22Rv1 (cell line): ENCODE measurements around the gene MPRIP.
"Not testable (repeated sequence)": the region's sequence is repeated elsewhere in the genome, so short reads cannot be mapped to it uniquely, and the experiment has no call there.

Experiments used
- H3K27ac ChIP-seq: fragments of 450-650 bp; 2 replicates; pipeline ENCODE4 v1.5.1; 2017
- ZFX ChIP-seq: fragments of 450-650 bp; IDR thresholded peaks from 2 replicates; pipeline ENCODE4 v1.6.1; 2017; ENCODE audit warnings: antibody characterized with exemption, borderline replicate concordance
- TF ChIP-seq, protein P1 (sequence below): fragments of 450-650 bp; IDR thresholded peaks from 2 replicates; pipeline ENCODE4 v1.5.1; 2017; ENCODE audit warnings: mild to moderate bottlenecking

MPRIP gene

GRCh38 chr17:17154981-17155380 is 112.7 kb downstream of the MPRIP start:
- TF ChIP-seq, protein P1, sequence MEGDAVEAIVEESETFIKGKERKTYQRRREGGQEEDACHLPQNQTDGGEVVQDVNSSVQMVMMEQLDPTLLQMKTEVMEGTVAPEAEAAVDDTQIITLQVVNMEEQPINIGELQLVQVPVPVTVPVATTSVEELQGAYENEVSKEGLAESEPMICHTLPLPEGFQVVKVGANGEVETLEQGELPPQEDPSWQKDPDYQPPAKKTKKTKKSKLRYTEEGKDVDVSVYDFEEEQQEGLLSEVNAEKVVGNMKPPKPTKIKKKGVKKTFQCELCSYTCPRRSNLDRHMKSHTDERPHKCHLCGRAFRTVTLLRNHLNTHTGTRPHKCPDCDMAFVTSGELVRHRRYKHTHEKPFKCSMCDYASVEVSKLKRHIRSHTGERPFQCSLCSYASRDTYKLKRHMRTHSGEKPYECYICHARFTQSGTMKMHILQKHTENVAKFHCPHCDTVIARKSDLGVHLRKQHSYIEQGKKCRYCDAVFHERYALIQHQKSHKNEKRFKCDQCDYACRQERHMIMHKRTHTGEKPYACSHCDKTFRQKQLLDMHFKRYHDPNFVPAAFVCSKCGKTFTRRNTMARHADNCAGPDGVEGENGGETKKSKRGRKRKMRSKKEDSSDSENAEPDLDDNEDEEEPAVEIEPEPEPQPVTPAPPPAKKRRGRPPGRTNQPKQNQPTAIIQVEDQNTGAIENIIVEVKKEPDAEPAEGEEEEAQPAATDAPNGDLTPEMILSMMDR, result no peak
- no peak overlapping the region for H3K27ac ChIP-seq

DNA sequence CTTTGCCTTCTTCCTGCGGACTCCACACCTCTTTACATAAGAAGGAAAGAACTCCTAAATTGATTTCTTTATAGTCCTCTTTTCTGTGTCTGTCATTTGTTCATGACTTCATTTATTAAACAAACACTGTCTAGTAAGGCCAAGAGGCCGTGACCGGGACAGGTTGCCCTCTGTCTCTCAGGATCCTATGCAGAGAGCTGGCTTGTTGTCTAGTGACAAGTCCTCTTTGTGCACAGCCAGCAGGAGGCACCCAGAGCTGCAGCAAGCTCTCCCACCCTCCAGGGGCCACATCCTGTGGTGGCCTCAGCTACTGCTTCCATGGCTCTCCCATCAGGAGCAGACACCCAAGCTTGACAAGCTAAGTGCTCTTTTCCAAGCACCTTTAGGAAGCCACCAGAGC is 113.3 kb downstream of the MPRIP start:
- H3K27ac ChIP-seq, result no peak overlapping the region
- TF ChIP-seq ZFX, result no peak
- TF ChIP-seq, protein P1, result no peak

GRCh38 chr17:17156107-17156506 is 113.8 kb downstream of the MPRIP start:
- H3K27ac ChIP-seq, result no peak overlapping the region

GRCh38 chr17:17156511-17156910 is 114.3 kb downstream of the MPRIP start:
- H3K27ac ChIP-seq, result no peak overlapping the region
- TF ChIP-seq, protein P1, result no peak
- TF ChIP-seq ZFX, result no peak

More at GRCh38 chr17:17156107-17156506, 113.8 kb downstream of the MPRIP start:
- no peak for TF ChIP-seq ZFX
- TF ChIP-seq, protein P1, result no peak

- TF ChIP-seq, protein P1, result no peak
- TF ChIP-seq ZFX, result no peak
- no peak overlapping the region for H3K27ac ChIP-seq
Measured at GRCh38 chr17:17157041-17157440, 114.8 kb downstream of the MPRIP start.

DNA sequence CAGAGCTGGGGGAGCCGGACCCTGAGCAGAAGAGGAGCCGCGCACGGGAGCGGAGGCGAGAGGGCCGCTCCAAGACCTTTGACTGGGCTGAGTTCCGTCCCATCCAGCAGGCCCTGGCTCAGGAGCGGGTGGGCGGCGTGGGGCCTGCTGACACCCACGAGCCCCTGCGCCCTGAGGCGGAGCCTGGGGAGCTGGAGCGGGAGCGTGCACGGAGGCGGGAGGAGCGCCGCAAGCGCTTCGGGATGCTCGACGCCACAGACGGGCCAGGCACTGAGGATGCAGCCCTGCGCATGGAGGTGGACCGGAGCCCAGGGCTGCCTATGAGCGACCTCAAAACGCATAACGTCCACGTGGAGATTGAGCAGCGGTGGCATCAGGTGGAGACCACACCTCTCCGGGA is 116.2 kb downstream of the MPRIP start:
- H3K27ac ChIP-seq, result not testable (repeated sequence)

DNA sequence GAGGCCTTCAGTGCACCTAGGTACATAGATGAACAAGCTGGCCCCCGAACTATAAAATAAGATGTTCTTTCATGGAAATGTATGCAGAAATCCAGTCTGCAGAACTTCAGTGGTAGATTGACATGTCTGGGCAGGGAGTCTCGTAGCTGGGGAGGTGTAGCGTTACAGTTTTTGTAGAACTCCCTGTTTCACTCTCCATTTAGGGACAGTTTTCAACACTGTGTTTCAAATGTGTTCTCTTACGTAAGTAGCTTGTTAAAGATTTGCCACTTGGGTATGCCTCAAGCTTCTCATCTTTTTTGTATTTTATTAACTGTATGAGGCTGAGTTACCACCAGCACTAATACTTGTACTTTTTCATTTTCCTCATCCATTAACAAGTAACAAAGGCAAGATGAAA is 117.3 kb downstream of the MPRIP start:
- H3K27ac ChIP-seq, result no peak overlapping the region
- no peak for TF ChIP-seq ZFX
- TF ChIP-seq, protein P1, result no peak

GRCh38 chr17:17161121-17161520 is 118.9 kb downstream of the MPRIP start:
- TF ChIP-seq, protein P1, result no peak
- no peak for TF ChIP-seq ZFX
- H3K27ac ChIP-seq, result no peak overlapping the region
